Liver (tissue), 2 donors: Measurements from ENCODE around the gene PUS10.

Experiments
- TF ChIP-seq, protein P1 (sequence below): fragments of 150-350 bp; IDR thresholded peaks from 2 replicates; pipeline ENCODE4 v1.5.1; 2017; ENCODE audit warnings: improper control_type of control experiment, low read depth, low read length; ENCODE audit not compliant: missing input control
- TF ChIP-seq, protein P2 (sequence below): IDR thresholded peaks from 2 replicates; pipeline ENCODE4 v1.6.1; 2016; ENCODE audit warnings: antibody characterized with exemption, mild to moderate bottlenecking
- donor health status: healthy.

DNA sequence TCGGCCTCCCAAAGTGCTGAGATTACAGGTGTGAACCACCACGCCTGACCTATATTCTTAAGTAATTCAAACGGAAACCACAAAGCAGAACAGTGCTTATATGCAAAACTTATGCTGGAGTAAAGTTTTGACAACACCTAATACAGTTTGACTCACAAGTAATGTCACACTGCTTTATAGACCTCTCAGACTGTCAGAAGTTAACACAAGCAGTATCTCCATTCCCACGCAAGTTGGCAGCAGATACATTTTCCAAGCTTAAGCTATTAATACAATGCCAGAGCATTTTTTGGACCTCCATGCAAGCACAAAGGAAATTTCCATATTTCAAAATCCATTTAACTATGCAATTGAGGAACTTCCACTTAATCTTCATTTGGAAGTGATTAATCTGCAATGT is 26.6 kb upstream of the PUS10 start:
- TF ChIP-seq, protein P1, sequence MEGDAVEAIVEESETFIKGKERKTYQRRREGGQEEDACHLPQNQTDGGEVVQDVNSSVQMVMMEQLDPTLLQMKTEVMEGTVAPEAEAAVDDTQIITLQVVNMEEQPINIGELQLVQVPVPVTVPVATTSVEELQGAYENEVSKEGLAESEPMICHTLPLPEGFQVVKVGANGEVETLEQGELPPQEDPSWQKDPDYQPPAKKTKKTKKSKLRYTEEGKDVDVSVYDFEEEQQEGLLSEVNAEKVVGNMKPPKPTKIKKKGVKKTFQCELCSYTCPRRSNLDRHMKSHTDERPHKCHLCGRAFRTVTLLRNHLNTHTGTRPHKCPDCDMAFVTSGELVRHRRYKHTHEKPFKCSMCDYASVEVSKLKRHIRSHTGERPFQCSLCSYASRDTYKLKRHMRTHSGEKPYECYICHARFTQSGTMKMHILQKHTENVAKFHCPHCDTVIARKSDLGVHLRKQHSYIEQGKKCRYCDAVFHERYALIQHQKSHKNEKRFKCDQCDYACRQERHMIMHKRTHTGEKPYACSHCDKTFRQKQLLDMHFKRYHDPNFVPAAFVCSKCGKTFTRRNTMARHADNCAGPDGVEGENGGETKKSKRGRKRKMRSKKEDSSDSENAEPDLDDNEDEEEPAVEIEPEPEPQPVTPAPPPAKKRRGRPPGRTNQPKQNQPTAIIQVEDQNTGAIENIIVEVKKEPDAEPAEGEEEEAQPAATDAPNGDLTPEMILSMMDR: no peak
- TF ChIP-seq, protein P2, sequence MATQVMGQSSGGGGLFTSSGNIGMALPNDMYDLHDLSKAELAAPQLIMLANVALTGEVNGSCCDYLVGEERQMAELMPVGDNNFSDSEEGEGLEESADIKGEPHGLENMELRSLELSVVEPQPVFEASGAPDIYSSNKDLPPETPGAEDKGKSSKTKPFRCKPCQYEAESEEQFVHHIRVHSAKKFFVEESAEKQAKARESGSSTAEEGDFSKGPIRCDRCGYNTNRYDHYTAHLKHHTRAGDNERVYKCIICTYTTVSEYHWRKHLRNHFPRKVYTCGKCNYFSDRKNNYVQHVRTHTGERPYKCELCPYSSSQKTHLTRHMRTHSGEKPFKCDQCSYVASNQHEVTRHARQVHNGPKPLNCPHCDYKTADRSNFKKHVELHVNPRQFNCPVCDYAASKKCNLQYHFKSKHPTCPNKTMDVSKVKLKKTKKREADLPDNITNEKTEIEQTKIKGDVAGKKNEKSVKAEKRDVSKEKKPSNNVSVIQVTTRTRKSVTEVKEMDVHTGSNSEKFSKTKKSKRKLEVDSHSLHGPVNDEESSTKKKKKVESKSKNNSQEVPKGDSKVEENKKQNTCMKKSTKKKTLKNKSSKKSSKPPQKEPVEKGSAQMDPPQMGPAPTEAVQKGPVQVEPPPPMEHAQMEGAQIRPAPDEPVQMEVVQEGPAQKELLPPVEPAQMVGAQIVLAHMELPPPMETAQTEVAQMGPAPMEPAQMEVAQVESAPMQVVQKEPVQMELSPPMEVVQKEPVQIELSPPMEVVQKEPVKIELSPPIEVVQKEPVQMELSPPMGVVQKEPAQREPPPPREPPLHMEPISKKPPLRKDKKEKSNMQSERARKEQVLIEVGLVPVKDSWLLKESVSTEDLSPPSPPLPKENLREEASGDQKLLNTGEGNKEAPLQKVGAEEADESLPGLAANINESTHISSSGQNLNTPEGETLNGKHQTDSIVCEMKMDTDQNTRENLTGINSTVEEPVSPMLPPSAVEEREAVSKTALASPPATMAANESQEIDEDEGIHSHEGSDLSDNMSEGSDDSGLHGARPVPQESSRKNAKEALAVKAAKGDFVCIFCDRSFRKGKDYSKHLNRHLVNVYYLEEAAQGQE: no peak
